Fibroblast of mammary gland (primary cell): ENCODE measurements around the gene TET1.
"Not testable (repeated sequence)": the region's sequence is repeated elsewhere in the genome, so short reads cannot be mapped to it uniquely, and the experiment has no call there.

ENCODE experiments used
- DNase-seq: peaks from one replicate; pipeline ENCODE4 v3.0.0-alpha.2; 2010; ENCODE audit warnings: low read depth
- H3K4me3 ChIP-seq: 2 replicates; pipeline ENCODE4 v1.5.1; 2011; ENCODE audit warnings: low read depth, mild to moderate bottlenecking, low read length, moderate library complexity; ENCODE audit not compliant: control insufficient read depth
- TF ChIP-seq, protein P1 (sequence below): conservative IDR thresholded peaks from 2 replicates; pipeline ENCODE4 v1.5.1; 2011; ENCODE audit warnings: low read depth, low read length, inconsistent platforms; ENCODE audit not compliant: control insufficient read depth, insufficient read depth

Gene TET1

DNA sequence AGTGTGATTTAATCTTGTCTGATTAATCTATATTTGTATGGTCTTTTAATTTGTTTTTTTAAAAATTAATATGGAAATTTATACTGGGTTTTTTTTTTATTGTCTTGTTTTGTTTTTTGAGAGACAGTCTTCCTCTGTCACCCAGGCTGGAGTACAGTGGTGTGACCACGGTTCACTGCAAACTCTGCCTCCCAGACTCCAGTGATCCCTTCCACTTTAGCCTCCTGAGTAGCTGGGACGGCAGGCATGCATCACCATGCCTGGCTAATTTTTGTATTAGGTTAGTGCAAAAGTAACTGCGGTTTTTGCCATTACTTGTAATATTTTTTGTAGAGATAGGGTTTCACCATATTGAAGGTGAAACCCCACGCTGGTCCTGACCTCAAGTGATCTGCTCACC is 73.1 kb downstream of the TET1 start:
- no peak overlapping the region for H3K4me3 ChIP-seq
- TF ChIP-seq, protein P1, sequence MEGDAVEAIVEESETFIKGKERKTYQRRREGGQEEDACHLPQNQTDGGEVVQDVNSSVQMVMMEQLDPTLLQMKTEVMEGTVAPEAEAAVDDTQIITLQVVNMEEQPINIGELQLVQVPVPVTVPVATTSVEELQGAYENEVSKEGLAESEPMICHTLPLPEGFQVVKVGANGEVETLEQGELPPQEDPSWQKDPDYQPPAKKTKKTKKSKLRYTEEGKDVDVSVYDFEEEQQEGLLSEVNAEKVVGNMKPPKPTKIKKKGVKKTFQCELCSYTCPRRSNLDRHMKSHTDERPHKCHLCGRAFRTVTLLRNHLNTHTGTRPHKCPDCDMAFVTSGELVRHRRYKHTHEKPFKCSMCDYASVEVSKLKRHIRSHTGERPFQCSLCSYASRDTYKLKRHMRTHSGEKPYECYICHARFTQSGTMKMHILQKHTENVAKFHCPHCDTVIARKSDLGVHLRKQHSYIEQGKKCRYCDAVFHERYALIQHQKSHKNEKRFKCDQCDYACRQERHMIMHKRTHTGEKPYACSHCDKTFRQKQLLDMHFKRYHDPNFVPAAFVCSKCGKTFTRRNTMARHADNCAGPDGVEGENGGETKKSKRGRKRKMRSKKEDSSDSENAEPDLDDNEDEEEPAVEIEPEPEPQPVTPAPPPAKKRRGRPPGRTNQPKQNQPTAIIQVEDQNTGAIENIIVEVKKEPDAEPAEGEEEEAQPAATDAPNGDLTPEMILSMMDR = no peak
- no peak for DNase-seq

DNA sequence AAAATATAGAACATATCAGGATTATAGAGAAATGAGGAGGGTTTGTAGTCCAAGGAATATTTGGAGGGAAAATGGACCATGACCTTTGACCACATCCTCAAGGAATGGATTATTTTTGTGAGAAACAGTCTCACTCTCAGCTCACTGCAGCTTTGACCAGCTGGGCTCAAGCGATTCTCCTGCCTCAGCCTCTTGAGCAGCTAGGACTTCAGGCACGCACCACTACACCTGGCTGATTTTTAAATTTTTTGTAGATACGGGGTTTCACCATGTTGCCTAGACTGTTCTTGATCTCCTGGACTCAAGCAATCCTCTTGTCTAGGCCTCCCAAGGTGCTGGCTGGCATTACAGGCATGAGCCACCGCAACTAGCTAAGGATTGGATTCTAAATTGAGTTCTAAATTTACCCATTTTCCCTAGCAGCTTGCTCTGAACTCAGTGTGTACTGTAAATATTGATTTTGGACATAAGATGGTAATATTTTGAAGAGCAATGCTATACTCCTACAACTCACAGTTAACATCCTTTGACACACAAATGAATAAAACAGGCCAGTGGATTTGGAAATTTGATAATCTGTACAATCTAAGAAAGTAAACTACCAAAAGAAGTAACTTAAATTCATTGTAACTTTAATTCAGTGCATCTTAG is 73.8 kb downstream of the TET1 start:
- DNase-seq = no peak
- TF ChIP-seq, protein P1 = no peak

DNA sequence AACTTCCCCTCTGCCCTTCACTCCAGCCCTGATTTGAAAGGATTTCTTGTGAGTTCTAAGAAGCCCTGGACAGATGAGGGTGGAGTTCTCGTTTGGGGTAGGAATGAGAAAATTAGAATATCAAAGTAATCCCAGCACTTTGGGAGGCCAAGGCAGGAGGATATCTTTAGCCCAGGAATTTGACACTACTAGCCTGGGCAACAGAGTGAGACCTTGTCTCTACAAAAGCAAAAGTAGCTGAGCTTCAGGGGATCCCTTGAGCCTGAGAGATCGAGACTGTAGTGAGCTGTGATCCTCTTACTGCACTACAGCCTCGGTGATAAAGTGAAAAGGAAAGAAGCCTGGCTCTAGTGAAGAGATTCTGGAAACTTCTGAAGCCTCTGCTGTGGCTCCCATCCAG is 76.2 kb downstream of the TET1 start:
- no peak for DNase-seq
- no peak overlapping the region for H3K4me3 ChIP-seq
- TF ChIP-seq, protein P1 = no peak

More for the DNA sequence above, 73.8 kb downstream of the TET1 start:
- no peak overlapping the region for H3K4me3 ChIP-seq

DNA sequence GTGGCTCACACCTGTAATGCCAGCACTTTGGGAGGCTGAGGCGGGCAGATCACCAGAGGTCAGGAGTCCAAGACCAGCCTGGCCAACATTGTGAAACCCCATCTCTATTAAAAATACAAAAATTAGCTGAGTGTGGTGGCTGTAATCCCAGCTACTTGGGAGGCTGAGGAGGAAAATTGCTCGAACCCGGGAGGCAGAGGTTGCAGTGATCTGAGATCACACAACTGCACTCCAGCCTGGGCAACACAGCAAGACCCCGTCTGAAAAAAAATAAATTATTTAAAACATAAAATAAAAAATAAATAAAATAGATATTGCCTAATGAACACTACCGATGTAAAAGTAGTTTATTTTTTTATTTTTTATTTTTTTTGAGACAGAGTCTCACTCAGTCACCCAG is 83.4 kb downstream of the TET1 start:
- not testable (repeated sequence) for DNase-seq, H3K4me3 ChIP-seq

DNA sequence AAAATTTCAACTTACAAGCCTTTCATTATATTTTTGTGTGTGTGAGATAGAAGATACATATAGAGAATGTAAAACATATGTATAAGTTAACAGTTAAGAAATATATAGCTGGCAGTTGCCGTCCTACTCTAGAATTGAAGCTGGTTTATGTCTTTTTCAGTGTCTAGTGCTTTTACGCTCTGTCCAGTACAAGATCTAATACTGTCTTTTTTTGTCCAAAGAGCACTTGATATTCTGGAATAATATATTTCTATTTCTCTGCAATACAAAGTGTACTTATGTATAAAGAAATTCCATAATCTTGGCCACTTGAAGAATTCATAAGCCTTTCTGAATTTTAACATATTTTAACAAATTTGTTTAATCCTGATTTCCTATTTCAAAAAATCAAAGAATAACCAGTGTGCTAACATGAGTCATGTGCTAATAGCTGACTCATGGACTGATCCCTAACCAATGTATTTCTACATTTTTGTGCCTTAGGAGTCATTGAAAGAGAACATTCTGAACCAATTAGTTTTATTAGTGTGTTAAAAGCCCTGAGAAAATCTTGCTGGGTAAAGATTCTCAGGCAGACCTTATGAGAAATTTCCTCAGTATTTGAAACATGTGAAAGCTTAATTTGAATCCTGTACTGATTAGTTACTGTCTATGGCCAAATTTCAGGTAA is 87.7 kb downstream of the TET1 start:
- DNase-seq = peak; percentile 96
- TF ChIP-seq, protein P1 = no peak
- no peak overlapping the region for H3K4me3 ChIP-seq

DNA sequence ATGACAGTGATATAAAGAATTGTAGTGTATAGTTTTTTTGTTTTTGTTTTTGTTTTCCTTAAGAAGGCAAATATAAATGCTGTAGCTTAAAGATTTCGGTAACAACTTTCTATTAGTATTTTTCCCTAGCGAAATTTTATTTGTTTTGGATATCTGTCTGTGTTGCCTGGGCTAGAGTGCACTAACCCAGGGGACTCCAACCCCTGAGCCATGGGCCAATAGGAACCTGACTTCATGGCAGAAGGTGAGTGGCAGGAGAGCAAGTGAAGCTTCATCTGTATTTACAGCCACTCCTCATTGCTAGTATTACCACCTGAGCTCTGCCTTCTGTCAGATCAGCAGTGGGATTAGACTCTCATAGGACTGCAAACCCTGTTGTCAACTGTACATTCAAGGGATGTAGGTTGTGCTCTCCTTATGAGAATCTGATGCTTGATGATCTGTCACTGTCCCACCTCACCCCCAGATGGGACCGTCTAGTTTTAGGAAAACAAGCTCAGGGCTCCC is 95.5 kb downstream of the TET1 start:
- no peak for DNase-seq
- TF ChIP-seq, protein P1 = no peak
- H3K4me3 ChIP-seq = no peak overlapping the region

DNA sequence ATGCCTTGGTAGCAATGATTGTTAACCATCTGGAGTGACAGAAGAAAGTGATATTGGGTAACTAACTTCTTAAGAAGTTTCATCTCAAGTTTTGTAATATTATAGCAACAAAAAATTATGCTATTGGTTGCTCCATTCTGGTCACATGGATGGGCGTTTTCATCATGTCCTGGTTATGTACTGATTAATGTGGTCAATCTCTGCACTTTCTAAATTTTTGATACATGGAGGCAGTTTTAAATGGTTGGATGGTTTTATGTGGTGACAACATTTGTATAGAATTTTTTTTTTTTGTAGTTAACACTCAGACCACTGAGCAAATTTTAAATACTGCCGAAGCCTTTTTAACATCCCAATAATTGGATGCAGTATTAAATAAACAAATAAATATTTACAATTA is 105.7 kb downstream of the TET1 start:
- H3K4me3 ChIP-seq = no peak overlapping the region
- TF ChIP-seq, protein P1 = no peak
- peak; percentile 84 for DNase-seq
